Measurements from ENCODE around the gene DHX40.

GRCh38 chr17:59631276-59631675 is 65.9 kb downstream of the DHX40 start:
- TF ChIP-seq POLR2A (IDR thresholded peaks at IDR 0.05) (no peak), CTCF (IDR thresholded peaks at IDR 0.05 in 8 of 11, conservative IDR thresholded peaks at IDR 0.05 in 3 of 11) (no peak)
